H9 (cell line): ENCODE results near the gene BEST2. TPM values are rescaled to one million over a fixed set of nuclear protein-coding genes. Genes with fewer than 3 reads are reported as not detected.

ENCODE experiments used
- DNase-seq: peaks from one replicate; pipeline ENCODE4 v3.0.0-alpha.2; 2017
- H2AFZ ChIP-seq: one replicate; pipeline ENCODE4 v1.6.1; 2013; ENCODE audit warnings: mild to moderate bottlenecking, low read length, control low read depth, moderate library complexity
- H2AK5ac ChIP-seq: 2 replicates; pipeline ENCODE4 v1.6.1; 2013; ENCODE audit warnings: low read length, control low read depth, mixed read lengths; ENCODE audit not compliant: insufficient read length
- H2BK120ac ChIP-seq: one replicate; pipeline ENCODE4 v1.6.1; 2013; ENCODE audit warnings: low read depth, mild to moderate bottlenecking, low read length, control low read depth, inconsistent platforms; ENCODE audit not compliant: poor library complexity, severe bottlenecking
- H2BK12ac ChIP-seq: 2 replicates; pipeline ENCODE4 v1.6.1; 2013; ENCODE audit warnings: low read length, control low read depth, mixed read lengths, low read depth; ENCODE audit not compliant: insufficient read length
- H2BK15ac ChIP-seq: 2 replicates; pipeline ENCODE4 v1.6.1; 2013; ENCODE audit warnings: low read depth, low read length, control low read depth
- H2BK20ac ChIP-seq: one replicate; pipeline ENCODE4 v1.6.1; 2013; ENCODE audit warnings: low read depth, mild to moderate bottlenecking, low read length, control low read depth, inconsistent platforms; ENCODE audit not compliant: poor library complexity, severe bottlenecking
- H2BK5ac ChIP-seq: 2 replicates; pipeline ENCODE4 v1.6.1; 2013; ENCODE audit warnings: low read length, control low read depth, mixed read lengths; ENCODE audit not compliant: insufficient read length
- H3K14ac ChIP-seq: 2 replicates; pipeline ENCODE4 v1.6.1; 2013; ENCODE audit warnings: low read length, control low read depth; ENCODE audit not compliant: insufficient read depth
- H3K18ac ChIP-seq: 2 replicates; pipeline ENCODE4 v1.6.1; 2013; ENCODE audit warnings: low read depth, mild to moderate bottlenecking, mixed read lengths, low read length, control low read depth; ENCODE audit not compliant: insufficient read length
- H3K23ac ChIP-seq: 2 replicates; pipeline ENCODE4 v1.6.1; 2013; ENCODE audit warnings: low read length, control low read depth, mixed read lengths, low read depth; ENCODE audit not compliant: insufficient read length
- H3K23me2 ChIP-seq: 2 replicates; pipeline ENCODE4 v1.6.1; 2013; ENCODE audit warnings: low read depth, mild to moderate bottlenecking, mixed read lengths, low read length, control low read depth; ENCODE audit not compliant: insufficient read length, poor library complexity, severe bottlenecking
- H3K27ac ChIP-seq: 2 replicates; pipeline ENCODE4 v1.5.1; 2013; ENCODE audit warnings: low read length, control low read depth, mixed read lengths, low read depth; ENCODE audit not compliant: insufficient read length
- H3K27me3 ChIP-seq: 2 replicates; pipeline ENCODE4 v1.6.1; 2013; ENCODE audit warnings: low read length, control low read depth, inconsistent platforms; ENCODE audit not compliant: insufficient read depth
- H3K4ac ChIP-seq: 2 replicates; pipeline ENCODE4 v1.6.1; 2013; ENCODE audit warnings: low read depth, mild to moderate bottlenecking, control low read depth, inconsistent platforms, low read length, moderate library complexity
- H3K4me1 ChIP-seq: 2 replicates; pipeline ENCODE4 v1.6.1; 2013; ENCODE audit warnings: low read length, control low read depth, inconsistent platforms; ENCODE audit not compliant: insufficient read depth
- H3K4me2 ChIP-seq: 2 replicates; pipeline ENCODE4 v1.6.1; 2013; ENCODE audit warnings: low read length, control low read depth, mixed read lengths; ENCODE audit not compliant: insufficient read length, insufficient read depth
- H3K56ac ChIP-seq: 2 replicates; pipeline ENCODE4 v1.6.1; 2013; ENCODE audit warnings: low read depth, mild to moderate bottlenecking, mixed read lengths, low read length, control low read depth; ENCODE audit not compliant: insufficient read length
- H3K79me1 ChIP-seq: 2 replicates; pipeline ENCODE4 v1.6.1; 2013; ENCODE audit warnings: low read depth, mild to moderate bottlenecking, moderate library complexity, low read length, control low read depth, inconsistent platforms; ENCODE audit not compliant: insufficient read depth, poor library complexity, severe bottlenecking
- H3K79me2 ChIP-seq: 2 replicates; pipeline ENCODE4 v1.6.1; 2013; ENCODE audit warnings: low read length, control low read depth, inconsistent platforms; ENCODE audit not compliant: insufficient read depth
- H3K9ac ChIP-seq: 2 replicates; pipeline ENCODE4 v1.6.1; 2013; ENCODE audit warnings: low read length, control low read depth, mixed read lengths; ENCODE audit not compliant: insufficient read length; ENCODE audit errors: extremely low read depth
- H3K9me3 ChIP-seq: one replicate; pipeline ENCODE4 v1.6.1; 2013; ENCODE audit warnings: low read depth, low read length, inconsistent platforms; ENCODE audit not compliant: control insufficient read depth
- H3T11ph ChIP-seq: one replicate; pipeline ENCODE4 v1.6.1; 2013; ENCODE audit warnings: mild to moderate bottlenecking, low read length, control low read depth, inconsistent platforms
- H4K20me1 ChIP-seq: one replicate; pipeline ENCODE4 v1.6.1; 2013; ENCODE audit not compliant: control insufficient read depth, insufficient read length, insufficient read depth
- H4K5ac ChIP-seq: 2 replicates; pipeline ENCODE4 v1.6.1; 2013; ENCODE audit warnings: low read depth, mild to moderate bottlenecking, mixed read lengths, low read length, control low read depth; ENCODE audit not compliant: insufficient read length
- H4K8ac ChIP-seq: replicated peaks from 2 replicates; pipeline ENCODE4 v1.6.1; 2013; ENCODE audit warnings: low read length, control low read depth, mixed read lengths, low read depth; ENCODE audit not compliant: insufficient read length
- H4K91ac ChIP-seq: 2 replicates; pipeline ENCODE4 v1.6.1; 2013; ENCODE audit warnings: low read depth, mild to moderate bottlenecking, moderate library complexity, mixed read lengths, low read length, control low read depth; ENCODE audit not compliant: insufficient read length
- H3K27ac Mint-ChIP-seq, 3 experiments: 2 replicates in 2 of 3; 3 replicates in 1 of 3; pipeline ENCODE4 v1.8.0; 2020 to 2021; ENCODE audit warnings: mixed read lengths in 3 of 3, mild to moderate bottlenecking in 1 of 3, moderate library complexity in 1 of 3
- H3K27me3 Mint-ChIP-seq: 2 replicates; pipeline ENCODE4 v1.8.0; 2021; ENCODE audit warnings: low read depth, mild to moderate bottlenecking, moderate library complexity, mixed read lengths
- H3K36me3 Mint-ChIP-seq, 3 experiments: 2 replicates in 2 of 3; 3 replicates in 1 of 3; pipeline ENCODE4 v1.8.0; 2020 to 2021; ENCODE audit warnings: low read depth in 3 of 3, mixed read lengths in 3 of 3; ENCODE audit not compliant: insufficient read depth in 1 of 3
- H3K4me1 Mint-ChIP-seq, 2 experiments: 2 replicates each; pipeline ENCODE4 v1.8.0; 2020; ENCODE audit warnings: mixed read lengths in 2 of 2
- H3K4me3 Mint-ChIP-seq, 2 experiments: 2 replicates in 1 of 2; 3 replicates in 1 of 2; pipeline ENCODE4 v1.8.0; 2020 to 2021; ENCODE audit warnings: mild to moderate bottlenecking in 2 of 2, mixed read lengths in 2 of 2, moderate library complexity in 1 of 2
- H3K9me3 Mint-ChIP-seq, 2 experiments: 2 replicates in 1 of 2; 3 replicates in 1 of 2; pipeline ENCODE4 v1.8.0; 2020; ENCODE audit warnings: mild to moderate bottlenecking in 2 of 2, mixed read lengths in 2 of 2, moderate library complexity in 1 of 2
- CTCF ChIP-seq: fragments of 200-600 bp; sonication (generic); conservative IDR thresholded peaks from 3 replicates; pipeline ENCODE4 v1.8.0; 2021; ENCODE audit warnings: antibody characterized with exemption, mild to moderate bottlenecking
- WGBS: extraction: QIAGEN DNeasy Blood & Tissue Kit; methylation state at CpG from one replicate; pipeline ENCODE4 v1.1.7; 2013; ENCODE audit warnings: missing lambda C conversion rate, low lambda C conversion rate, mixed read lengths; ENCODE audit not compliant: insufficient read length; ENCODE audit errors: extremely low coverage; 5-methylcytosine and 5-hydroxymethylcytosine counted together
- total RNA-seq: library from RNA; stranded (reverse); gene quantifications from 2 replicates; pipeline ENCODE4 v1.2.1, GENCODE V29; 2021

The BEST2 gene
- total RNA-seq, 1 experiment from 2014 or later = 1.6 TPM

- no peak for DNase-seq
- Histone ChIP-seq H2BK15ac (no peak overlapping the region), H3K79me1 (no peaks in the 10 kb centered on the region), H2AFZ (no peak overlapping the region), H2AK5ac (no peak overlapping the region), H3K23me2 (peaks cover 6% of the 10 kb centered on the region), H4K91ac (no peak overlapping the region), H3K4ac (no peak overlapping the region), H3T11ph (no peak overlapping the region), H2BK20ac (no peak overlapping the region), H3K18ac (no peak overlapping the region), H3K9me3 (no peaks in the 10 kb centered on the region), H3K79me2 (no peaks in the 10 kb centered on the region), H4K8ac (no peak overlapping the region), H3K14ac (no peak overlapping the region), H3K4me1 (no peaks in the 10 kb centered on the region), H3K4me2 (no peak overlapping the region), H2BK12ac (no peak overlapping the region), H2BK5ac (no peak overlapping the region), H3K27ac (no peak overlapping the region), H3K27me3 (no peaks in the 10 kb centered on the region; the same call in 1 of the 2 replicates), H4K20me1 (no peaks in the 10 kb centered on the region), H3K9ac (no peak overlapping the region), H3K56ac (no peak overlapping the region), H3K23ac (no peak overlapping the region), H4K5ac (no peak overlapping the region), H2BK120ac (no peak overlapping the region)
- no CpG with 5 or more reads among the region's 24 CpGs for WGBS
- no peak overlapping the region; a peak in 1 of 5 replicates for H3K4me3 Mint-ChIP-seq
- TF ChIP-seq CTCF = no peak
- H3K4me1 Mint-ChIP-seq = peaks cover 18 to 35% of the 10 kb centered on the region in 2 experiments
- H3K36me3 Mint-ChIP-seq = peaks cover 28 to 31% (median 28%) of the 10 kb centered on the region in 3 experiments
- peaks cover 56% of the 10 kb centered on the region for H3K27me3 Mint-ChIP-seq
- peaks cover 3 to 5% of the 10 kb centered on the region in 2 experiments; a peak in 3 of 5 replicates for H3K9me3 Mint-ChIP-seq
- no peak overlapping the region for H3K27ac Mint-ChIP-seq
These were observed 1.6 kb upstream of the BEST2 start for GRCh38 chr19:12749938-12750521.
